ENCODE measurements around the gene PRDM15.

- TF ChIP-seq CTCF (optimal IDR thresholded peaks at IDR 0.05 in 1 of 3, IDR thresholded peaks at IDR 0.05 in 1 of 3, conservative IDR thresholded peaks at IDR 0.05 in 1 of 3; ENCODE audit: extremely low read depth in 1 of 3, insufficient read depth in 2 of 3, low read length in 3 of 3): no peak
- TF ChIP-seq EZH2 (IDR thresholded peaks at IDR 0.05; ENCODE audit: low read length): no peak
Observed at GRCh38 chr21:41864311-41865001, 14.7 kb downstream of the PRDM15 start.
